Left lobe of liver (tissue), 2 donors: ENCODE measurements around the gene PCSK6. TPM values are rescaled to one million over a fixed set of nuclear protein-coding genes. Genes with fewer than 3 reads are reported as not detected.
"Not testable (repeated sequence)": the region's sequence is repeated elsewhere in the genome, so short reads cannot be mapped to it uniquely, and the experiment has no call there.

Source experiments
- ATAC-seq: fragments of 200-7000 bp; cut with Tn5 transposase; one replicate; pipeline ENCODE4 v1.9.1; 2020; ENCODE audit warnings: mild to moderate bottlenecking, moderate library complexity
- DNase-seq: peaks from one replicate; pipeline ENCODE4 v3.0.0-alpha.2; 2020; ENCODE audit warnings: low spot score
- total RNA-seq: library from RNA; stranded (reverse); gene quantifications from one replicate; pipeline ENCODE4 v1.2.1, GENCODE V29; 2021
- donor health status: DM: no; HTN: no; CAD: no; lungs with moderate emphysema.
- donor health status: DM: no; HTN: yes; CAD: no.

Gene PCSK6
- total RNA-seq, 1 donor from 2014 or later = 180 TPM

GRCh38 chr15:101295607-101296161 is 193.8 kb downstream of the PCSK6 start:
- ATAC-seq (peak; percentile 0), DNase-seq (no peak)

- peak; percentile 98 for DNase-seq
- peak; percentile 89 for ATAC-seq
Measured at GRCh38 chr15:101294731-101295606, 194.5 kb downstream of the PCSK6 start, which contains the start of gene SNRPA1. TSS of gene SNRPA1 (minus strand) at chr15:101295248. CDS start at chr15:101295178, 70 bp downstream.

DNA sequence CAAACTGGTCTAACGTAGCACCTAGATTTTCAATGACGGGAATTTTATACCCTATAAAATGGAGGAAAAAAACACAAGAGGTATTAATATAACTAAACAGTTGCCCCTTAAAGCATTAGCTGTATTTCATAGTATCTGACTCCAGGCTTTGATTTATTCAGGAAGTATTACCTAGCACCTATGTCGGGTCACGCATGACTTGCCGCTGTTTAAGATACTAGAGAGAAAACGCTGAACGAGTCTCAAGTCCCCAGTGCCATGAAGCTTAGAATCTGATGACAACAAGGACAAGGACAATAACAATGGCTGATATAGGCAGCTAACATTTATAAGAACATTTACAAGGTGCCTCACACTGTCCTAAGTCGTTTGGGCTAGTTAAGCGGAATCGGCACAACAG is 196.4 kb downstream of the PCSK6 start:
- DNase-seq (no peak), ATAC-seq (no peak)

DNA sequence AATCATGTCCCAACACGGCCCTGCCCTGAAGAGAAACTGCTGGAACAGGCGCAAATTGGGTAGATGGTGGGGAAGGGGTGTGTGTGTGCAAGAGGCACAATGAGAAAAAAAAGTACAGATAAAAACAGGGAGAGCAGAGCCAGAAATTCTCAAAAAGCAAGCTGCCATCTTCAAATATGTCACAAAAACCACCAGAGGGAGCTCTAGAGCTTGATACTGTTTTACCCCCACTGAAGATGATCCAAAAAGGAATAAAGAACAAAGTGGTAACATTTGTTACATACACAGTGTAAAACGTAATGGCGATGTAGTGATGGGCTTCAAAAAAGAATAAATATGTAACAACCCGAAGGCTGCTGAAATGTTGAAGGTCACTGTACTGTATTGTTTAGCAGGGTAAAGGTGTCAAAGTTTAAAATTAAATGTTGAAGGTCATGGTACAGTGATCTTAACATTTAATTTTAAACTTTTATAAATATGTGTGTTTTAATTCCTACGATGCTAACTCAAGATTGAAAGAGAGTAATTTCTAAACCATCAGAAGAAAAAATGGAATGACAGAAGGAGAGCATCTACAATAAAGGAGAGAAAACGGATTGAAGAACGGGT is 200.5 kb downstream of the PCSK6 start:
- ATAC-seq = peak; percentile 75
- DNase-seq = no peak

- not testable (repeated sequence) for ATAC-seq, DNase-seq
Measured at GRCh38 chr15:101287342-101287741, 202.2 kb downstream of the PCSK6 start.

- DNase-seq (no peak), ATAC-seq (peak; percentile 79)
Measured at GRCh38 chr15:101286471-101287114, 202.9 kb downstream of the PCSK6 start.

DNA sequence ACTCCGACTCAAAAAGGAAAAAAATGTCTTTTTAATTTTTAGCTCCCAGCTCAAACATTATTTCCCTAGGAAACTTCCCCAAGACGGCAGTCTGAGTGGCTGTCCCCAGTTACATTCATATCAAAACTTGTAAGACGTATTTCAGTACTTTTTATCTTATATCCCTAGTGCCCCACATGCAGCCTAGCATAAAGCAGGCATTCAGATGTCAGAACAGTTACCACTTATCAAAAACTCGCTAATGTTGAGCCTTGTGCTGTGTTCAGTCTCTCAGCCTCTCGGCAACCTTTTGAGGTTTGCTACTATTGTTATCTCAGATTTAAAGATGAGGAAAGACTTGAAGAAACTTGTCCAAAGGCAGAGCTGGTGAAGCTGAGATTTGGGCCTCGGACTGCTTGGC is 205.6 kb downstream of the PCSK6 start:
- no peak for DNase-seq
- no peak for ATAC-seq

- ATAC-seq (peak; percentile 63), DNase-seq (peak; percentile 78)
Measured at GRCh38 chr15:101280007-101280406, 209.5 kb downstream of the PCSK6 start.

GRCh38 chr15:101277943-101278564 is 211.5 kb downstream of the PCSK6 start:
- no peak for DNase-seq
- no peak for ATAC-seq

- peak; percentile 90 for ATAC-seq
Measured at GRCh38 chr15:101277038-101277822, 212.3 kb downstream of the PCSK6 start, which contains the start of gene SELENOS. TSS of gene SELENOS (minus strand) at chr15:101277485. CDS start at chr15:101277417, 68 bp downstream.

DNA sequence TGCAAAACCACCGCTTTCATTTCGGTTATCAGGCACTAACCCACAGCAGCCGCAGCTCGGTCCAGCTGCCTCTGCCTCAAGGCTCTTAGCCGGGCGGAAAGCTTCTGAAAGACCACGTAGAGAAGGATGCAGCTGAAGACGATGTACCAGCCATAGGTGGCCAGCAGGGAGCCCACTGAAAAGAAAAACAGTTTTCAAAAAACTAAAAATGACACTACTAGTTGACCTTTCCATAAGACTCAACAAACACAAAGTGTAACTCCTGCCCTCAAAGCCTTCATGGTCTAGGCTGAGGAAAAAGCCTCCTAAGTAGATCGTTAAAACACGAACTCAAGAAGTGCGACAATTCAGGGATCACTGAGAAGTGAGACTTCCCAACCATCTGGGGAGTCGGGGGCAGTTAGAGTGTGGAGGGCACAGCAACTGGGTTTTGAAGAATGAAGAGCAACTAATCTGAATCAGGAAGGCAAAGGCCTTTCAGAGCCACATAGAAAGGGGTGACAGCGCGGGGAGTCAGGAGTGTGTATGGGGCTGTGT is 212.9 kb downstream of the PCSK6 start:
- no peak for DNase-seq
- ATAC-seq = no peak

More at GRCh38 chr15:101277038-101277822, 212.3 kb downstream of the PCSK6 start, which contains the start of gene SELENOS:
- DNase-seq = peak; percentile 94

DNA sequence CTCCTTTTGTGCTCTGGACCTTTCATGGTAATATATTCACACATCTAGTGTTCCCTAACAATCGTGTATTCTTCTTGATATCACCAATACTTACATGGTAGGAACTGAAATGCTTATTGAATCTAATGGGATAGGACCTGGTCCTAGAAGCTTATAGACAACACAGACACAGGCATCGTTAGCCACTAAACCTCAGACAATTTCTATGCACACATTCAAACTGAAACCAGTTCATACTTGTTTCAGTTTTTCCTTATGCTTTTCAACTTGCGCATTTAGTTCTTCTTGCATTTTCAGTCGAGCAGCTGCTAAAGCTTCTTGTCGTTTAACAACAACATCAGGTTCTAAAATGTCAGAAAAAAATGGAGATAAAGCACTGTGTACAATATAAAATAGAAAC is 214.5 kb downstream of the PCSK6 start:
- ATAC-seq = no peak
- DNase-seq = no peak

DNA sequence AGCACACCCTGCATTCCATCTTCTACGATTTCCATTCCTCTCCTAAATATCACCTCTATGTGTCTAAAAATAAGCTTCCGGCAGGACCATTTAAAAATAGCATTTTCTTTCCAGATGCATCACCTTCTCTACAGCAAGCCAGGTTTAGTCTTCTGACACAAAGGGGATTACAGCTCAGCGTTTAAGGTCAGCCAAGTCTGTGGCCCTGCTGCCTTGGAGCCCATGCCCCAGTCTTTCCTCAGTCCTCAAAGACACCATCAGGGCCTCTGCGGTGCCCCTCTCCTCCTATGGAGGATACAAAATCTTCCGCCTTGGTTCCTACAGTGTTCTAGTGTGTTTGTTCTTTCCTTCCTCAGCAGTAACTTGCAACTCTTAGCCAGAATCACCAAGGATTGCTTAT is 216.0 kb downstream of the PCSK6 start:
- ATAC-seq (no peak), DNase-seq (no peak)

DNA sequence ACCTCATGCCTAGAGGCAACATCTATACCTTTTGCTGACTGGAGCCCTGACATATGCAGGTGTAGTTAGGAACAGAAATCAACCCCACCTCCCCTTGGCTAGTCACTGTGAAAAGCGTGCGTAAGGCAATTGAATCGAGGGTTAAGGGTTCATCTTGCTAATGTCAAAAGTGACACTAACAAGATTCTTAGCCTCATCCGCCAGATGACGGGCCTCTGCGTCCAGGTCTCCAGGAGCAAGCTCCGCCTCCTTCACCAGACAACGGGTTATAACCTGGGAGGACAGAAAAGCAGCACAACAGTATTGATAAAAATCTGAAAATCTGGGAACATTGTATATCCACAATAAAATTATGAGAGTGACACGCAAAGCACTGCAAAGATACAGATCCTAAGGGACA is 216.9 kb downstream of the PCSK6 start:
- DNase-seq (no peak), ATAC-seq (no peak)

DNA sequence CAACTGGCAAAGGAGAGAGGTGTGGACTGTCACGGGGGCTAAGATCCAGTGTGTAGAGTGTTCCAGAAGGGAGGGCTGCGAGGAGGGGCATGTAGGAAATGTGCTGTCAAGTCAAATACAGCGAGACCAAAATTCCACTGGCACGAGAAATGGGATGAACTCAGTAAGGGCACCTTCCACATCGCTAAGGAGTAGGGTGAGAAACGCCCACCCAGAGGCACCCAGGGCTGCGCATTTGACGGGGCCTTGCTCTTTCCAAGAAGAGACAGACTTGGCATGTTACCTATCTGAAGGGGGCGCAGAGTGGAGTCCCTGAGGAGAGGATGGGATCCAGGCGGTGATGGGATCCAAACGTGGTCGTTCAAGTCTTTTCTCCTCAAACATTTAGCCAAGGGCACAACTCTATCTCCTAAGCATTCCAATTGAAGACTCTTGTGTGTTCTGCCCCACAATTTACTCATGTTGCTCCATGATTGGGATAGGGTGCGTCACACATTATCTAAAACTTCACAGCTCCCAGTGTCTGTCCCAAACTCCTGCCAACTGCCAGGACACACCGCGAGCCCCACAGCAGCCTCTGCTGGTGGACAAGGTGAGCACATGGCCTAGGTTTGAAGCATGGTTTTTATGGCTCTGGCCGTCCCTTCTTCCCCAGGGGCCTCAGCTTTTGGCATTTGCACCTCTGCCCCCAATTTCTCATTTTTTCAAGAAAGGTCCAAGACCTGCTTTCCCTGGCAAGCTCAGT is 219.9 kb downstream of the PCSK6 start:
- DNase-seq (no peak), ATAC-seq (peak; percentile 66)

DNA sequence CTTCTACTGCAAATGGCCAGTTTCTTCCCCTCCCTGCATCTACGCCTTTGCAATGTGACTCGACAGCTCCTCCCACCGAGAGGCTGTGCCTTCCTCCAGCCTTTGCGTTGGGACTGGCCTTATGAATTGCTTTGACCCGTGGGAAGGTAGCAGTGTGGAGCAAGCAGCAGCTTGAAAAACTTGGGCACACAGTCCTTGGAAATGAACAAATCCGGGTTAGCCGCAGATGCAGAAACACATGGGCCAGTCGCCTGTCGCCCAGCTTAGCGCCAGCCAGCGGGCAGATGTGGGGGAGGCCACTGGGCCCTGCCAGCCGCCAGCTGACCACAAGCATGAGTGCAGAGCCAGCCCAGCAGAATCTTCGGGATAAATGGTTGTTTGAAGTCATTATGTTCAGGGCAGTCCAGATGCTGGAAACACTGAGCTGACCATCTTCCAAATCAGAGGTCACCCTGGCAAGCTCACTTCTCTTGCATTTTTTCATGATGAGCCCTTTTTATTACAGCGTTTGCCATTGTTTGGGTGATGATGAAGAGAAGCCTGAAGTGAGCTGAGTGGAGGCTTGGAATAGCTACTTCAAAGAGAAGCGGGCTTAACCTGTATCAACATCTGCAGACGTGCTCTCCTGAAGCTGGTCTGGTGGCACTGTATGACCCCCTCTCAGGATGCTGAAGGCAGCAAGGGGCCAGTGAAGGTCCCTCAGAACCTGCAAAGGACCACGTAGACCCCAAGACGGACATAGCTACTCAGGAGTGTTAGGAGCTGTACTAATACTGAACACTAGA is 222.0 kb downstream of the PCSK6 start:
- DNase-seq (no peak), ATAC-seq (peak; percentile 35)

GRCh38 chr15:101266787-101267186 is 222.7 kb downstream of the PCSK6 start:
- ATAC-seq = peak; percentile 5
- DNase-seq = no peak

DNA sequence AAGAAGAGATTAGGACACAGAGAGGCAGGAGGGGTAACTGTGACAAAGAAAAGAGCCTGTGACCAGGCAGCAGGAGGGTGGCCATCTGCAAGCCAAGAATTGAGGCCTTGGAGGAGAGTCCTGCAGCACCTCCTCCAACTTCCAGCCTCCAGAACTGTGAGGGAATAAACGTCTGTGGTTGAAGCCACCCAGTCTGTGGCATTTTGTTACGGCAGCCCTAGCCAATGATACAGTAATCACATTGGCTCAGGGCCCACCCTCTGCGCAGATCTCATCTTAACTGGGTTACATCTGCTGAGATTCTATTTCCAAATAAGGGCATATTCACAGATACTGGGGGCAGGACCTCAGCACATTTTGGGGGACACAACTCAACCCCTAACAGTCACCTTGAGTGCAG is 223.5 kb downstream of the PCSK6 start:
- ATAC-seq (no peak), DNase-seq (no peak)
